ENCODE data around the gene KCNJ11.

Gene KCNJ11

GRCh38 chr11:17369094-17369493 lies 19.4 kb downstream of the KCNJ11 start:
- DNase-seq (ENCODE audit: extremely low read depth in 1 of 2, low read depth in 1 of 2): no peak

DNA sequence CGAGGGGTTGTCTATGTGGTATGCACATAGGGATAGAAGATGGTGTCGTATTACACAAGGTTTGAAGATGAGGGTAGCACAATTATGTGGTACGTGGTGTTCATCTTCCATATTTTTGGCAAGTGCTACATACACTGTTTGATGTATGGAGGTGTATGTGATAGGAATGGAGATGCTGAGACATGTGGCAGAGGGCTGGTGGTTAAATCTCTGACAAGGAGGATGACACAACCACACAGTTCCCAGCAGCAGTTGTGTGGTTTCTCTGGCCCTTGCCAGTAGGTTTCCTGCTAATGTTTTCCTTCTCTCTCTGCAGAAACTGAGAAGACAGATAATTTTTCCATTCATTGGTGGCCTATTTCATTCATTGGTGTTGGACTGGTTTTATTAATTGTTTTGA lies 19.9 kb downstream of the KCNJ11 start:
- no peak for DNase-seq (ENCODE audit: extremely low read depth in 1 of 2, low read depth in 1 of 2)

DNA sequence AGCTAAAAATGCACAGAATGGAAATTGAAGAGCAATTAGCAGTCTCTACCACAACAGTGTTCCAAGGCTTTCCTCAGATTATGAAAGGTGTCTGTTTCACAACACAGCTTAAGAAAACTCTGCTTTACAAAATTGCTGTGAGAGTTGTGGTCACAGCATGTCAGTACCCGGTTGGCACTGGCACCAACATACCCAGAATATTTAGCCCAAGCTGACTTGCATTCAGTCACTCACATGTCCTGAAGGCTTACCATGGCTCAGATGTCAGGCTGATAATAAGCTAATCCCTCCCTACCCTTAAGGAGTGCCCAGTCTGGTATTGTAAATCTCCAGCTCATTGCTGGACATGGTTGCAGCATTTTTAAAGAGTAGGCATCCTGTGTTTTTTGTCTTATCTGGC lies 22.0 kb downstream of the KCNJ11 start:
- DNase-seq (ENCODE audit: extremely low read depth in 1 of 2, low read depth in 1 of 2): no peak

GRCh38 chr11:17354601-17354991 lies 33.9 kb downstream of the KCNJ11 start:
- DNase-seq (ENCODE audit: extremely low read depth in 1 of 2, low read depth in 1 of 2): peak in 1 of 2 donors; percentile 55

DNA sequence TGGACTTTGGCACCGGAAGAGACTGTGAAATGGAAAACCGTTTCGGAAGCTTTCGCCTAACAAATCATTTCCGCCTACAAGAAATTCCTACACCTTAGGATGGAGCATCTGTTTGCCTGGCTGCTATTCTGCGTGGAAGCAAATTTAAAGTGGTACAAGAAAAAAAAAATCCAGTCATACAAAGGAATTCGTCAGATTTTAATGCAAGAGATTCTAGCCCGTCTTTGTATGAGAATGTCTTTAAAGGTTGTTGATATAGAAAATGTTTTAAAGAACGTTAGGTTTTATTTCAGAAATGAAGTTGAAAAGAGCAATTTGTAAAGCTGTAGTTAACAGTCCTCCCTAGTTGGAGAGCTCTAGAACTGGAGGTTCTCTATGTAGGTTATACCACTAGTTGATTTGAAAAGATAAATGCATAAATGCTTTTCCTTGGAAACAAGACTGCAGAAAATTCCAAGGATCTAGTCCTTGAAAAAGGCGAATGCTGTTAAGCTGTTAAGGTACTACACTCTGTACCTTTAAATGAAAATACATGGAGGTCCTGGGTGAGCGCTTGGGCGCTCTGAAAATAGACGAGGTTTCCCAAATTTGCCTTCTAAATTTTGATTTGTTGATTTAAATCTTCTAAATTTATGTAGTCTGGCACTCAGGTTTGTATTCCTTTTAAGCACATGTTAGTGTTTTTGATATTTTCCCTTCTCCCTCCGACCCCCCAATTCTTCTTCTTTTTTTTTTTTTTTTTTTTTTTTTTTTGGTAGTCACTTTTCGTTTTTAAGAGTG lies 34.4 kb downstream of the KCNJ11 start:
- DNase-seq (ENCODE audit: extremely low read depth in 1 of 2, low read depth in 1 of 2): no peak

DNA sequence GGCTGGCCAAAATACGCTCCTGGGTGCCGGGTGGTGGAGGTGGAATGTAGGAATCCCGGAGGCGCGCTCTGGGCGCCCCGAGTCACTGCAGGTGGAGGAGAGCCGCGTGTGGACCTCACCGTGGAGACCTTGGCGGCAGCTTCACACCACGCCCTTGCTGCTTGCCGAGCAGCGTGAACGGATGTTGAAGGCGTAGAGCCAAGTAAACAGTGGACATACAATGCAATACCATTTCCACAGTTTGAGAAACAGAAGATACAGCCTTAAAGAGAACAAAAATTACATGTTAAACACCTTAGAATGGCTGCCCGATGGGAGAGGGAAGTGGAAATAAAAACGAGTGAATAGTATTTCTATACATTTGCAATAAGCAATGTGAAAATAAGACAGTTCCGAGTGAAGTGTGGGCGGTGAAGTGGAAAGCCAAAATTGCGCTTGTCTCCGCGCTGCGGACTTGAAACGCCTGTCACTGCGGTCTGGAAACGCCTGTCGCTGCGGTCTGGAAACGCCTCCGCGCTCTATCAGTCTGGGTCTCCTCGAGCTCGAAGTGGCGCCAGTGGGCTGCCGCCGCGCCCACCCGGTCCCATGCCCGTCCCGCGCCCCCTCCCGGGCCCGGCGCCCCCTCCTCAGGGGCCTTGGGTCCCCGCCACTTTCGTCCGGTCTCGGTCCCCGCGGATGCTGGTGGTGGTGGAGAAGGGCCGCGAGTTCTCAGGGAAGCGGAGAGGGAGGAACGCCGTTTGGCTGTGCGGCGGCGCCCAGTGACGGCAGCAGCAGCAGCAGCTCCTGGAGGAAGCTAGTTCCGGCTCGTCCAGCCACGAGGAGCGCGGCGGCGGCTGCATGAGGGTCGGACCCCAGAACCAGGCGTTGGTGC lies 35.3 kb downstream of the KCNJ11 start:
- DNase-seq (ENCODE audit: extremely low read depth in 1 of 2, low read depth in 1 of 2): peak; percentile 59 to 72

DNA sequence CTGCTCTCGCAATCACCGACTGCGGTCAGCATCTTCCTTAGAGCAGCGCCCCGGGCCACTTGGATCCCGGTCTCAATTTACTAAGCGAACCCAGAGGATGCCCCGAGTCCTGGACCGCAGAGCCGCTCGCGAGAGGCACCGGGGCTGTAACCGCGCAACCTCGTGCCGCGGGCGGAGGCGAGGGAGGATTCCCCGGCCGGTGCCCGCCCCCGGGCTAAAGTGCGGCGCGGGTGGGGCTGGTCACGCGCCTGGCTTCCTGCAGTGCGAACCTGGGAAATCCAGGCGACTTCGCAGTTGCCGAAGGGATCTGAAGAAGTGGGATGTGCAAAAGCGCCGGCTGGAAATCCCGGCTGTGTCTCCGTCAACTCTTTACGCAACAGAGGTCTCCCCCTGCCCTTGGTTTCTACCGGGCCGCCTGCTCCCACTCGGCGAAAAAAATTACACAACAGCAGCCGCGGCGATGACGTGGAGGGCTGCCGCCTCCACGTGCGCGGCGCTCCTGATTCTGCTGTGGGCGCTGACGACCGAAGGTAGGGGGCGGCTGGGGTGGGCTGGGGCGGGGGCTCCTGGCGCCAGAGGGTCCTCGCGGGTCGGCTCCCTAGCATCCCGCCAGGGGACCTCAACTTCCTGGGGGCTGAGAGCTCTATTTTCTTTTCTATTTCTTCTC lies 36.8 kb downstream of the KCNJ11 start, which contains the start of gene NCR3LG1:
TSS of gene NCR3LG1 (plus strand) at position 291 of the 667 bp plus-strand sequence. CDS start at position 461, 170 bp downstream.
- DNase-seq (ENCODE audit: extremely low read depth in 1 of 2, low read depth in 1 of 2): peak; percentile 39 to 43

DNA sequence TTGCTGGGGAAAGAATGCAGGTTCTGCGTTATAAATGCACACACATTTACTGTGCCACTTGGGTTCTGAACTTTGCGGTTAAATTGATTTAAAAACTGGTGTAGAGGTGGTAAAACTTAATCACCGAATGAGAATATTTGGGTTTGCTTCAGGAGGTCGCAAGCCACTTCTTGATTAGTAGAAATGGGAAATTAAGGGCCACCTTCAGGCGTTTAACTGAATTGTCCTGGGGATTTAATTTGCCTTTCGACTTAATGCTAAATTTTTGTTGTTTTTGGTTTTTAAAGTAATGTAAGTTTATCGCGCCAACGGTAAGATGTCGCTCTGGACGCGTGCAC lies 37.3 kb downstream of the KCNJ11 start:
- DNase-seq (ENCODE audit: extremely low read depth in 1 of 2, low read depth in 1 of 2): no peak

- DNase-seq (ENCODE audit: extremely low read depth in 1 of 2, low read depth in 1 of 2): no peak
These were observed 37.8 kb downstream of the KCNJ11 start for GRCh38 chr11:17350455-17351171.

DNA sequence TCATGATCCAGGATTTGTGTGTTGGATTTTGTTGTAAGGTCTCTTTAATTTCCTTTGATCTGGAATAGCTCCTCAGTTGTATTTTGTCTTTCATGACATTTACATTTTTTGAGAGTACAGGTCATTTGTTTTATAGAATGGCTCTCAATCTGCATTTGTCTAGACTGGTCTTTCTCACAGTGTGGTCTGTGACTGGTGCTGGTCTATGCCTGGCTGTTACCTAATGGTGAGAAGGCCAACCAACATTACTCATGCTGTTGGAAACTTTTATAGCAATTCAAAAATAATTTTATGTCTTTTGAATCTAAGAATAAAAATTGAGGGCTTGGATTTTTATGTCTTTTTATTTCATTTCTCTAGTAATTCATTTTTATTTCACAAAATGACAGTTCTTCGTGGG lies 40.8 kb downstream of the KCNJ11 start:
- DNase-seq (ENCODE audit: extremely low read depth in 1 of 2, low read depth in 1 of 2): no peak

DNA sequence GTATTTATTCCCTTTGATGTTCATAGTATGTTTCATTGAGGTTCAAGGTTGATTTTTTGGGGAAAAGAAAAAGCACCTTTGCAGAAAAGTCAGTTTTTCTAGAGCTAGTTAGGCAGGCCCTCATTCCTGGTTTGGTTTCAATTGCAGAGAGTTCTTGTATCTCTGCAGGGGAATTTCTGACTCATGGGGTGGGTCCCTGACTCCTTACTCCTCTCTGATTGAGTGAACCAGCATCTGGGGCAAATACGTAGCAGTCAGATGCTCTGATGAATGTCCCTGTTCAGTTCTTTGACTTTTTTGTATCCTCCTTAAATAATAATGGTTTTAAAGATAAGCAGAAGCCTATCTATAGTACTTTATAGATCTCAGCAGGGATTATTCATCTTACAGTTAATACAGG lies 44.6 kb downstream of the KCNJ11 start:
- peak in 1 of 2 donors; percentile 62 for DNase-seq (ENCODE audit: extremely low read depth in 1 of 2, low read depth in 1 of 2)

- DNase-seq (ENCODE audit: extremely low read depth in 1 of 2, low read depth in 1 of 2): no peak
These were observed 45.2 kb downstream of the KCNJ11 start for GRCh38 chr11:17343257-17343656.

Data from stimulated activated CD8-positive, alpha-beta memory T cell treated with anti-CD3 and anti-CD28 coated beads, Interleukin-7, amount 100 ng/mL, for 48 hours (primary cell).